Keratinocyte (primary cell): ENCODE results near the gene TNFRSF6B. TPM values are rescaled to one million over a fixed set of nuclear protein-coding genes. Genes with fewer than 3 reads are reported as not detected.

Experiments used
- DNase-seq: peaks from one replicate; pipeline ENCODE4 v3.0.0-alpha.2; 2011; ENCODE audit warnings: low read depth, missing footprints, low spot score
- FAIRE-seq: peaks from 2 replicates; lab custom pipeline; 2011; peaks lifted over from hg19 to GRCh38; lab: Jason Lieb, UNC
- H2AFZ ChIP-seq: 2 replicates; pipeline ENCODE4 v1.6.0; 2012; ENCODE audit warnings: low read length, control low read depth, inconsistent platforms; ENCODE audit not compliant: control insufficient read depth
- H3K27ac ChIP-seq: 2 replicates; pipeline ENCODE4 v1.5.1; 2011; ENCODE audit warnings: low read length; ENCODE audit not compliant: control insufficient read depth, insufficient read depth
- H3K27me3 ChIP-seq: 3 replicates; pipeline ENCODE4 v1.6.0; 2011; ENCODE audit warnings: low read length; ENCODE audit not compliant: control insufficient read depth, insufficient read depth; ENCODE audit errors: extremely low read depth
- H3K36me3 ChIP-seq, 2 experiments: 2 replicates in 1 of 2; 3 replicates in 1 of 2; pipeline ENCODE4 v1.5.1; 2011; ENCODE audit warnings: low read length in 2 of 2, mild to moderate bottlenecking in 1 of 2; ENCODE audit not compliant: control insufficient read depth in 2 of 2, insufficient read depth in 2 of 2; ENCODE audit errors: extremely low read depth in 1 of 2
- H3K4me1 ChIP-seq: 3 replicates; pipeline ENCODE4 v1.5.1; 2011; ENCODE audit warnings: low read length; ENCODE audit not compliant: control insufficient read depth, insufficient read depth; ENCODE audit errors: extremely low read depth
- H3K4me2 ChIP-seq: 3 replicates; pipeline ENCODE4 v1.6.0; 2011; ENCODE audit warnings: low read depth, low read length; ENCODE audit not compliant: control insufficient read depth, insufficient read depth; ENCODE audit errors: extremely low read depth
- H3K4me3 ChIP-seq, 3 experiments: fragments of 200-600 bp in 1 of 3; sonication (generic) in 1 of 3; 2 replicates in 2 of 3; 3 replicates in 1 of 3; pipeline ENCODE4 v1.5.1; 2011 to 2016; ENCODE audit warnings: low read length in 3 of 3, mild to moderate bottlenecking in 3 of 3, control low read depth in 2 of 3, inconsistent platforms in 1 of 3, low read depth in 1 of 3, mixed read lengths in 1 of 3, mixed run types in 1 of 3, moderate library complexity in 1 of 3; ENCODE audit not compliant: control insufficient read depth in 2 of 3, insufficient read depth in 2 of 3; ENCODE audit errors: extremely low read depth in 1 of 3
- H3K79me2 ChIP-seq: 2 replicates; pipeline ENCODE4 v1.6.0; 2012; ENCODE audit warnings: low read length; ENCODE audit not compliant: control insufficient read depth, insufficient read depth
- H3K9ac ChIP-seq: 3 replicates; pipeline ENCODE4 v1.6.0; 2011; ENCODE audit warnings: low read length; ENCODE audit not compliant: control insufficient read depth, insufficient read depth; ENCODE audit errors: extremely low read depth
- H3K9me1 ChIP-seq: 3 replicates; pipeline ENCODE4 v1.6.0; 2011; ENCODE audit warnings: low read length; ENCODE audit not compliant: control insufficient read depth, insufficient read depth; ENCODE audit errors: extremely low read depth
- H3K9me3 ChIP-seq: 2 replicates; pipeline ENCODE4 v1.5.1; 2012; ENCODE audit warnings: low read depth, low read length; ENCODE audit not compliant: control insufficient read depth
- H4K20me1 ChIP-seq: 3 replicates; pipeline ENCODE4 v1.6.0; 2011; ENCODE audit warnings: low read length; ENCODE audit not compliant: control insufficient read depth, insufficient read depth; ENCODE audit errors: extremely low read depth
- CTCF ChIP-seq, 3 experiments: IDR thresholded peaks in 1 of 3; conservative IDR thresholded peaks in 1 of 3; optimal IDR thresholded peaks in 1 of 3; 2 replicates in 2 of 3; 3 replicates in 1 of 3; pipeline versions ENCODE3 to v1.5.1; 2011; ENCODE audit warnings: low read length in 3 of 3, mild to moderate bottlenecking in 3 of 3, moderate library complexity in 2 of 3, control low read depth in 1 of 3, inconsistent platforms in 1 of 3; ENCODE audit not compliant: insufficient read depth in 2 of 3; ENCODE audit errors: extremely low read depth in 1 of 3
- EZH2 ChIP-seq: IDR thresholded peaks from one replicate; pipeline ENCODE4 v1.6.1; 2012; ENCODE audit warnings: inconsistent platforms, mild to moderate bottlenecking, low read length, moderate library complexity
- dilution Hi-C: fragments of 300-500 bp; cut with MboI; formaldehyde crosslinking; loops from one replicate; pipeline ENCODE4 v1.7.0; 2020; ENCODE audit warnings: low sequenced_read_pairs; ENCODE audit not compliant: extremely low pct_ligation_motif_present
- polyA plus RNA-seq, 5 experiments: library from polyadenylated mRNA; depleted of rRNA in 3 of 5; stranded (reverse) in 3 of 5; stranded (forward) in 1 of 5; unstranded in 1 of 5; fragments of >200 nt; gene quantifications; 1 replicate in 1 of 5; 2 replicates in 3 of 5; 3 replicates in 1 of 5; pipeline versions ENCODE4 v1.2.1 to v1.2.3, GENCODE V29; 2011 to 2012; ENCODE audit warnings: missing spikeins in 2 of 5, low read depth in 1 of 5, low replicate concordance in 1 of 5

The TNFRSF6B gene
- polyA plus RNA-seq, 1 donor (not counting 4 experiments of a cell fraction or from before 2014, with no cell fraction given) = 51.9 TPM

DNA sequence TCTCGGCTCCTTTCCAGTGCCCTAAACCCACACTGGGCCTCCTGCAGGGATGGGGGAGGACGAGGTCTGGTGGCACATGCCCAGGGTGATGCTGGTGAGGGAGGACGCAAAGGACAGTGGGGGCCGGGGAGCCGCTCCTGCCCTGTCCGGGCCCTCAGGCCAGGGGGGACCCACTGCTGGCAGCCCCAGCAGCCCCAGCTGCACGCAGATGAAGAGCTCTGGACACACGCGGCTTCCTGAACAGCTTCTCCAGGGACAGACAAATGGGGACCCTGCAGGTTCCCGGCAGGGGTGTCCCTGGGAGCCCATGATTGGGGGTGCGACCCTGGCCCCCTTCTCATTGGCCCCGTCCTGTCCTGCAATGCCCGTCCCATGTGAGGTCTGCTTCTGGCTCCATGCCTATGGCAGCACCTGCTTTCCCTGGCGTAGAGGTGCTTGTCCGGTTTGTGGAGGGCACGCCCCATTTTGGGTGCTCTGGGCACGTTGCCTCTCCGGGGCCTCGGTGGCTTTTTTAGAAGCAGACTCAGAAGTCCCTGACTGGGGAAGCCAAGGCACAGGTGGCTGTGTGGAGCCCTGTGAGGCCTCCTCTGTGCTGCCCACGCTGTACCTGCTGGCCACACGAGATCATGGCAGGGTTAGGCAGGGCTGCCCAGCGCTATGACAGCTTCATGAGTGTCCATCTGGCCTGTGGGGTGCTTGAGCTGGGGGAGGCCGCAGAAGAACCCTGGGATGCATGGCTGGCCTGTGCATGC lies 15.4 kb upstream of the TNFRSF6B start:
- dilution Hi-C loops = no loop called here
- FAIRE-seq (no peak), DNase-seq (no peak)
- Histone ChIP-seq H2AFZ (no peak overlapping the region), H3K9me1 (no peaks in the 10 kb centered on the region), H3K4me3 (no peak overlapping the region), H3K36me3 (peaks cover 8 to 16% of the 10 kb centered on the region in 2 experiments), H3K27ac (no peak overlapping the region), H3K9me3 (no peaks in the 10 kb centered on the region), H3K9ac (no peak overlapping the region), H3K4me1 (peaks cover 21% of the 10 kb centered on the region), H3K27me3 (no peaks in the 10 kb centered on the region), H3K79me2 (no peaks in the 10 kb centered on the region), H3K4me2 (no peak overlapping the region), H4K20me1 (no peaks in the 10 kb centered on the region)
- TF ChIP-seq EZH2 (no peak), CTCF (optimal IDR thresholded peaks at IDR 0.05 in 1 of 3, IDR thresholded peaks at IDR 0.05 in 1 of 3, conservative IDR thresholded peaks at IDR 0.05 in 1 of 3; ENCODE audit: extremely low read depth in 1 of 3, insufficient read depth in 2 of 3, low read length in 3 of 3) (no peak)

- Histone ChIP-seq H3K9ac (no peak overlapping the region), H3K9me1 (no peaks in the 10 kb centered on the region), H3K4me3 (peak overlapping the region in 1 of 3 experiments; percentile 40), H3K36me3 (peaks cover 6 to 12% of the 10 kb centered on the region in 2 experiments), H3K27me3 (no peaks in the 10 kb centered on the region), H3K9me3 (no peaks in the 10 kb centered on the region), H2AFZ (no peak overlapping the region), H4K20me1 (no peaks in the 10 kb centered on the region), H3K4me1 (peaks cover 25% of the 10 kb centered on the region), H3K4me2 (peak overlapping the region; percentile 61), H3K79me2 (no peaks in the 10 kb centered on the region), H3K27ac (peak overlapping the region; percentile 57)
- dilution Hi-C loops = no loop called here
- DNase-seq (no peak), FAIRE-seq (no peak)
- TF ChIP-seq EZH2 (no peak), CTCF (optimal IDR thresholded peaks at IDR 0.05 in 1 of 3, IDR thresholded peaks at IDR 0.05 in 1 of 3, conservative IDR thresholded peaks at IDR 0.05 in 1 of 3; ENCODE audit: extremely low read depth in 1 of 3, insufficient read depth in 2 of 3, low read length in 3 of 3) (no peak)
These were observed 14.8 kb upstream of the TNFRSF6B start for GRCh38 chr20:63681609-63682142.
